ENCODE data around the gene LTC4S. TPM values are rescaled to one million over a fixed set of nuclear protein-coding genes. Genes with fewer than 3 reads are reported as not detected.

LTC4S gene
- total and polyA plus RNA-seq, 4 donors: 4.0 to 25.3 (median 8.3) TPM

DNA sequence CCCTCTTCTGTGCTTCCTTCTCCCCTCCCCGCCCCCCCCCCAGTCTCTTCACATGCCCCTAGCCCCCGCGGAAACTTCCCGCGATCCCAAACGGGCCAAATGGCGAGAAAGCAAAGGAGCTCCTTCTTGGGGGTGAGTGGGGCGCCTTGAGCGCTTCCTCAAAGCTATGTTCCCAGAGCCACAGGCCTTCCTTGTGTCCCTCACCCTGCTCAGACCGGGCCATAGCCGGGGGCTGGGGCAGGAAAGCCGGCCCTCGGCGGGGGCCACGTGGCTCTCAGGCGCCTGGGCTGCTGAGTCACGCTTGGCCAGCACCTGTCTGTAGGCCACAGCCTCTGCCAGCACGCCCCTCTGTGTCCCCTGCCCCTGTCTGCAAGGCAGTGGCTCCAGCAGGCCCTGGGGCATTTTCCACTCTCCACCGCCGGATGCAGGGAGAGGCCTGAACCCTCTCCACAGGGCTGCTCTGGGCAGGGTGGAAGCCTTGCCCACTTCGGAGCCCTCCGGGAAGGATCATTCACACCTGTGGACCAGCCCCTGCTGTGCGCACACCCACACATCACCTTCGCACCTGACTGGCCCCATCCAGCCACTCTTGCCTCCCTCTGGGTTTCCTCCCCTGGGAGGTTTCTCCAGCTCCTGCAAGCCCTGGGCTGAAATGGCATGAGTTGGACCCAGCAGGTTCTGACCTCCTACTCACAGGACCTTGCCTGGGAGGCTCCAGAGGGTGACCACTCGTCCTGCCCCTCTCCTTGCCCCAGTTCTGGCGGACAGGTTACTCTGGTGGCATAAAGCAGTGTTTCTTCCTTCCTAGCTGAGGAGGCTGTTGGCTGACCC lies 25.7 kb downstream of the LTC4S start:
- Histone ChIP-seq H3K4me1 (ENCODE audit: control insufficient read depth in 5 of 5, insufficient read depth in 5 of 5, low read length in 5 of 5) (peaks cover 5 to 44% (median 12%) of the 10 kb centered on the region in 5 donors), H3K27me3 (ENCODE audit: control insufficient read depth in 3 of 3, insufficient read depth in 3 of 3, low read length in 2 of 3) (no peaks in the 10 kb centered on the region), H3K27ac (ENCODE audit: low read depth in 1 of 2, low read length in 1 of 2) (peak overlapping the region; percentile 91 to 95), H3K4me3 (peak overlapping the region; percentile 8), H3K9ac (ENCODE audit: insufficient read depth in 1 of 2, low read length in 2 of 2) (no peak overlapping the region), H3K9me3 (ENCODE audit: control insufficient read depth in 4 of 4, insufficient read depth in 3 of 4, low read length in 3 of 4) (no peaks in the 10 kb centered on the region), H3K36me3 (ENCODE audit: control insufficient read depth in 4 of 4, insufficient read depth in 4 of 4, low read length in 4 of 4) (peaks cover 0 to 26% (median 7%) of the 10 kb centered on the region in 4 donors)
- 17 to 33% methylated on average over 20 to 26 of the region's 26 CpGs for WGBS, 2 donors
- TF ChIP-seq, protein P1, sequence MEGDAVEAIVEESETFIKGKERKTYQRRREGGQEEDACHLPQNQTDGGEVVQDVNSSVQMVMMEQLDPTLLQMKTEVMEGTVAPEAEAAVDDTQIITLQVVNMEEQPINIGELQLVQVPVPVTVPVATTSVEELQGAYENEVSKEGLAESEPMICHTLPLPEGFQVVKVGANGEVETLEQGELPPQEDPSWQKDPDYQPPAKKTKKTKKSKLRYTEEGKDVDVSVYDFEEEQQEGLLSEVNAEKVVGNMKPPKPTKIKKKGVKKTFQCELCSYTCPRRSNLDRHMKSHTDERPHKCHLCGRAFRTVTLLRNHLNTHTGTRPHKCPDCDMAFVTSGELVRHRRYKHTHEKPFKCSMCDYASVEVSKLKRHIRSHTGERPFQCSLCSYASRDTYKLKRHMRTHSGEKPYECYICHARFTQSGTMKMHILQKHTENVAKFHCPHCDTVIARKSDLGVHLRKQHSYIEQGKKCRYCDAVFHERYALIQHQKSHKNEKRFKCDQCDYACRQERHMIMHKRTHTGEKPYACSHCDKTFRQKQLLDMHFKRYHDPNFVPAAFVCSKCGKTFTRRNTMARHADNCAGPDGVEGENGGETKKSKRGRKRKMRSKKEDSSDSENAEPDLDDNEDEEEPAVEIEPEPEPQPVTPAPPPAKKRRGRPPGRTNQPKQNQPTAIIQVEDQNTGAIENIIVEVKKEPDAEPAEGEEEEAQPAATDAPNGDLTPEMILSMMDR (IDR thresholded peaks at IDR 0.05; ENCODE audit: control extremely low read depth, extremely low read depth): no peak
- DNase-seq (peak in 1 of 3 donors; percentile 45), ATAC-seq (ENCODE audit: insufficient read depth, low FRiP score) (peak; percentile 11)

DNA sequence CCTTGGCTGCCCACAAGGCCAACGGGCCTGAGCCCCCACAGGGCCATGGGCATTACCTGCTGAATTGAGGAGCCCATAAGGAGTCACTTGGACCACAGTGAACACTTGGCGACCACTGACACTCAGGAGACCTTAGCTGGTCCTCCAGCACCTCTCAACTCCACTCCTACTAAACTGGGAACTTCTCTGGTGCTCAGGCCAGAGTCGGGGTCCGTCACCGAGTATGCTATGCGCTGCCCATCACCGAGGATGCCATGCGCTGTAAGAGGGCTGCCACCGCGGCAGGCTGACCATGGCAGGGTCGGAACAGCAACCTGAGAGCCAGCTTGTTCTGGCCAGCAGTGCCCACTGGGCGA lies 26.3 kb downstream of the LTC4S start:
- Histone ChIP-seq H3K9me3 (ENCODE audit: control insufficient read depth in 4 of 4, insufficient read depth in 3 of 4, low read length in 3 of 4) (no peaks in the 10 kb centered on the region), H3K4me3 (peak overlapping the region; percentile 45), H3K4me1 (ENCODE audit: control insufficient read depth in 5 of 5, insufficient read depth in 5 of 5, low read length in 5 of 5) (peaks cover 5 to 45% (median 12%) of the 10 kb centered on the region in 5 donors), H3K36me3 (ENCODE audit: control insufficient read depth in 4 of 4, insufficient read depth in 4 of 4, low read length in 4 of 4) (peaks cover 5 to 31% (median 13%) of the 10 kb centered on the region in 4 donors), H3K9ac (ENCODE audit: insufficient read depth in 1 of 2, low read length in 2 of 2) (no peak overlapping the region), H3K27me3 (ENCODE audit: control insufficient read depth in 3 of 3, insufficient read depth in 3 of 3, low read length in 2 of 3) (no peaks in the 10 kb centered on the region), H3K27ac (ENCODE audit: low read depth in 1 of 2, low read length in 1 of 2) (peak overlapping the region; percentile 91 to 95)
- ATAC-seq (ENCODE audit: insufficient read depth, low FRiP score): no peak
- TF ChIP-seq, protein P1 (IDR thresholded peaks at IDR 0.05; ENCODE audit: control extremely low read depth, extremely low read depth): no peak
- no peak for DNase-seq
- WGBS, 2 donors: 28 to 46% methylated on average over 12 of the region's 12 CpGs

DNA sequence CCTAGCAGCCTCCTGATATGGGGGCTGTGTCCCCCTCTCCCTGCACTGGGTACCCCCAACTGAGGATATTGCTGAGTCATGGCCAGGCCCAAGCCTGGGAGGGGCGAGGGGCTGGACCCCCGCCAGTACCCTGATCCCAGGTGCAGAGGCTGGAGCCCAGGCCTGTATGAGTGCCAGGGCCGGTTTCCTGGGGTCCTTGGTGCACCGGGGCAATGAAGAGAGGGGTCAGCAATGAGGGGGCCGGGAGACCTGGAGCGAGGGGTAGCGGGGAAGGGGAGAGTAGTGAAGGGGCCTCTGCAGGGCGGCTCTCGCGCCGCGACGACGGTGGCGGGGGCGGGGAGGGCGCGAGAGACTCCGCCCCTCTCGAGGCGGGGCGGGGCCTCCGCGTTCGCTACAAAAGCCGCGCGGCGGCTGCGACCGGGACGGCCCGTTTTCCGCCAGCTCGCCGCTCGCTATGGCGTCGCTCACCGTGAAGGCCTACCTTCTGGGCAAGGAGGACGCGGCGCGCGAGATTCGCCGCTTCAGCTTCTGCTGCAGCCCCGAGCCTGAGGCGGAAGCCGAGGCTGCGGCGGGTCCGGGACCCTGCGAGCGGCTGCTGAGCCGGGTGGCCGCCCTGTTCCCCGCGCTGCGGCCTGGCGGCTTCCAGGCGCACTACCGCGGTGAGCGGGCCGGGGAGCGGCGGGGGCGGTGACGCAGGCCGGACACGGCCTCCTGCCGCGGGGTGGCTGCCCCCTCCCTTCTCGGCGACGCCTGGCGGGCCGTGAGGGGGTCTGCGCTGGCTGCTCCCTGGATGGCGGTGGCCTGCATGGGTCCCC lies 26.9 kb downstream of the LTC4S start, which contains the start of gene SQSTM1:
SQSTM1 (plus strand) TSS at position 423 of the 815 bp plus-strand sequence; CDS start at position 455, 32 bp downstream.
- DNase-seq: peak; percentile 86 to 93 (median 88)
- peaks cover 5 to 45% (median 12%) of the 10 kb centered on the region in 5 donors for H3K4me1 ChIP-seq (ENCODE audit: control insufficient read depth in 5 of 5, insufficient read depth in 5 of 5, low read length in 5 of 5)
- ATAC-seq (ENCODE audit: insufficient read depth, low FRiP score): peak; percentile 71
- TF ChIP-seq, protein P1 (IDR thresholded peaks at IDR 0.05; ENCODE audit: control extremely low read depth, extremely low read depth): no peak
- peak within 1 kb of the TSS; percentile 52 to 70 for H3K9ac ChIP-seq (ENCODE audit: insufficient read depth in 1 of 2, low read length in 2 of 2)
- H3K36me3 ChIP-seq (ENCODE audit: control insufficient read depth in 4 of 4, insufficient read depth in 4 of 4, low read length in 4 of 4): peaks cover 9 to 35% (median 19%) of the 10 kb centered on the region in 4 donors
- no peaks in the 10 kb centered on the region for H3K9me3 ChIP-seq (ENCODE audit: control insufficient read depth in 4 of 4, insufficient read depth in 3 of 4, low read length in 3 of 4)
- no peaks in the 10 kb centered on the region for H3K27me3 ChIP-seq (ENCODE audit: control insufficient read depth in 3 of 3, insufficient read depth in 3 of 3, low read length in 2 of 3)
- 0 to 1% methylated on average over 43 to 81 of the region's 81 CpGs for WGBS, 2 donors
- H3K27ac ChIP-seq (ENCODE audit: low read depth in 1 of 2, low read length in 1 of 2): peak within 1 kb of the TSS; percentile 95 to 96
- H3K4me3 ChIP-seq: peak within 1 kb of the TSS; percentile 95
